Measurements from ENCODE around the gene LY9.

LY9 gene

DNA sequence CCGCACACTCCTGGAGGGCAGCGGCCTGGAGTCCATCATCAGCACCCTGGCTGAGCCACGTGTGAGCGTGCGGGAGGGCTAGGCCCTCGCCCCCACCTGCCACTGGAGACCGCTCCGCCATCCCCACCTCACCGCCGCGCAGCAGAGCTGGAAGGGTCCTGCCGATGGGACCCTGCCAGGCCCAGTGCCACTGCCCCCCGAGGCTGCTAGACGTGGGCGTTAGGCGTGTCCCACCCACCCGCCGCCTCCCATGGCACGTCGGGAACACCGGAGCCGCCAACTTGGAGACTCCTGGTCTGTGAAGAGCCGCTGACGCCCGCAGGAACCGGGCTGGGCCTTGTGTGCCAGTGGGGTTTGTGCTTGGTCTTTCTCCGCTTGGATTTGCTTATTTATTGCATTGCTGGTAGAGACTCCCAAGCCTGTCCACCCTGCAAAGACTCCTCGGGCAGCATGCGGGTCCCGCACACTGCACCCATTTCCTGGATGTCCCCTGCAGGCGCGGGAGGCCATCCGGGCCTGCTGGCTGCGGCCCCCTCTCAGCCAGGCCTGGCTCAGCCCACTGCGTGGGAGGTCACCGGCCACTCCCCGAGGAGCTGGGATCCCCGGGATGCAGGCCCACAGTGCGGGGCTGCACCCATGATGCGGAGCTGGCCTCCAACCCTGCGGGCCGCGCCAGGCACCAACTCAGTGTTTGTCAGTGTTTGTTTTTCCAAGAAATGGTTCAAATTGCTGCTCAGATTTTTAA, 6.0 kb downstream of the LY9 start:
- DNase-seq (ENCODE audit: low read depth in 2 of 2) = no peak

DNA sequence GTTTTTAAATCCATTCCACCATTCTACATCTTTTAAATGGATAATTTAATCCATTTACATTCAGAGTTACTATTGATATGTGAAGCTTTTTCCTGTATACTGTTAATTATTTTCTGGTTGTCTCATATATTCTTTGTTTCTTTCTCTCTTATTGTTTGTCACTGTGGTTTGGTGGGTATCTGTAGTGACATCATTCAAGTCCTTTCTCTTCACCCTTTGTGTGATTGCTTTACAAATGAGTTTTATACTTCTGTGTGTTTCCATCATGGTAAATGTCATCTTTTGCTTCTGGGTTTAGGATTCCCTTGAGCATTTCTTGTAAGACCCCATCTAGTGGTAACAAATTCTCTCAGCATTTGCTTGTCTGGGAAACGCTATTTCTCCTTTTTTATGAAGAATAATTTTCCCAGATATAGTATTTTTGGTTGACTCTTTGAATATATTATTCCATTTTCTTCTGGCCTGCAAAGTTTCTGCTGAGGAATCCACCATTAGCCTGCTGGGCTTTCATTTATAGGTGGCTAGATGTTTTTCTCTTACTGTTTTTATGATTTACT, 10.2 kb downstream of the LY9 start:
- no peak for DNase-seq (ENCODE audit: low read depth in 2 of 2)

DNA sequence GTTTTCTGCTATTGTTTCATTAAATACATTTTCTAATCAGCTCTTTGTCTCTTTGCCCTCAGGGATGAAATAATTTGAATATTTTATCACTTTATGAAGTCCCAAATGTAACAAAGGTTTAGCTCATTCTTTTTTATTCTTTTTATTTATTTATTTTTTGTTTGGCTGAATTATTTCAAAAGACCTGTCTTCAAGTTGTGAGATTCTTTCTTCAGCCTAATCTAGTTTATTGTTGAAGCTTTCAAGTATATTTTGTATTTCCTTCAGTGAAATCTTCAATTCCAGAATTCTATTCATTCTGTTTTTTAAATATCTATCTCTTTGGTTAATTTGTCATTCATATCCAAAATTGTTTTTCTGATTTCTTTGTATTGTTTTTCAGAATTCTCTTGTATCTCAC, 10.8 kb downstream of the LY9 start:
- DNase-seq (ENCODE audit: low read depth in 2 of 2) = no peak

DNA sequence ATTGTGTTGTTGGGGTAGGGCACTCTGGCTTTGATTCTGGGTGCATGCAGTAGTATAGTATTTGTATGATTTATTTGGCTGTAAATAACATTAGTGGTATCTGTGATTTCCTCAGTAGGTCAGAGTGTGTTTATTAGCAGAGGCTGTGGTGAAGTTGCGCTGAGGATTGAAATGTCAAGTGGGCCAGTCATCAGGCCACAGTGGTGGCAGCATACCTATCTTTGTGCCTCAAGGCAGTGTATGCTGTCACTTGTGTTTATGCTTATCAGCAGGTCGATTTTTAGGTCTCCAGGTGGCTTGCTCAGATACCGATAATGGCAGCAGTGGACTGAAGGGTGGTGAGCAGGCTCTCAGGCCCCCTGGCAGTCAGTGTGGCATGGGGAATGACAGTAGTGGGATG, 11.3 kb downstream of the LY9 start:
- DNase-seq (ENCODE audit: low read depth in 2 of 2) = no peak

DNA sequence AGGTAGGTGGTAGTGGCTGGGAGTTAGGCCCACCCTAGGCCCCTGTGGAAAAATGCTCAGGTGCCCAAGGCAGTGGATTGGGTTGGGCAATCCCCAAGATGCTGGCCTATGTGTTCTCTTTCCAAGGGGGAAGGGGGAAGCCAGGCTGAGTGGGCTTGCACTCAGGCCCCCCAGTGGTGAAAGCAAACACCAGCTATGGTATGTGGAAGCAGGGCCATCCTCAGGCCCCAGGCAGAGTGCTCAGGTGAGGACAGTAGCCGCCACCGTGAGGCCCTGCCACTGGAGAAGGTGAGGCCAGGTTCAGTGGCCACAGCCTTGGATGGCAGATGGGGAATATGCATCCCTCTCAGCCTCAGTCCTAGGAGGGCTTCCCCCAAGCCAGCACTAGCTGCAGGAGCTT, 11.8 kb downstream of the LY9 start:
- DNase-seq (ENCODE audit: low read depth in 2 of 2) = no peak

DNA sequence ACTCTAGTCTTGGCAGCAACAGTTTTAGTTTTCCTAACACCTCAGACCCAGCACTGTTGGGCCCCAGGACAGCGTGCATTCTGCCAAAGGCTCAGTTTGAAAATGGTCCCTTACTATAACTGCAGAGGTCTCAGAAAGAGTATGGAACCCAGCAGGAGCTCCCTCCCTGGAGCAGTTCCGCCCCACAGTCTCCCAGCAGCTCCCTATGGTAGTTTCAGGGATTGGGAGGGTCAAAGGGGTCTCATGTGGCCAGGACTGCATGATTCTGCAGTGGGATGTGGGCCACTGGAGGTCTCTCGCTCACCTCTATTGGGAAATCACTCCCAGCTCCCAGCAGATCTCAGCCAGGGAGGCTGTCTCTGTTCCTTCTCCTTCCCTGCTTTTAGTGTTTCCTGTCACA, 12.3 kb downstream of the LY9 start:
- DNase-seq (ENCODE audit: low read depth in 2 of 2) = no peak

DNA sequence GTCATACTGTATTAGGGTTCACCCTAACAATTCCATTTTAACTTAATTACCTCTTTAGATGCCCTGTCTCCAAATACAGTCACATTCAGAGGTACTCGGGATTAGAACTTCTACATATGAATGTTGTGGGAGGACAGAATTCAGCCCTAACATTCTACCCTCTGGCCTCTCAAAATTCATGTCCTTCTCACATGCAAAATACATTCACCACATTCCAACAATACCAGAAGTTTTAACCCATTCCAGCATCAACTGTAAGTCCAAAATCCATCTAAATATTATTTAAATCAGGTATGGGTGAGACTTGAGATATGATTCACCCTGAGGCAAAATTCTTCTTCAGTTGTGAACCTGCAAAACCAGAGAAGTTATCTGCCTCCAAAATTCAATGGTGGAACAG, 14.5 kb downstream of the LY9 start:
- DNase-seq (ENCODE audit: low read depth in 2 of 2) = no peak

DNA sequence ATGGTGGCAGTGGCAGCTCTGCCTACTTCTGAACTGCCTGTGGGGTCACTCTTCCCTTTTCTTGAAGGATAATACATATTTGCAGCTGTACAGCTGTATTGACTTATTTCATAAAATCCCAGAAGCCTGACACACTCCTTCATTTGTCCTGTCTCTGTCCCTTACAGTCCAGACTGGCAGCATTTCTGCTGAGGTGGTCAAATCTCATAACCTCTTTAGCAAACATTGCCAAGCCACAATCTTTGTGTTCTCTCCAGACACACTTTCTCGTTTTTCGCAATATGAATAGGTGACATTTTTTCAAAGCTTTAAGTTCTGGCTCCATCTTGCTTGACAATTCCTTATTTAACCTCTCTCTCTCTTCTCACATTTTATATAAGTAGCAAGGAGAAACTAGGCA, 15.2 kb downstream of the LY9 start:
- DNase-seq (ENCODE audit: low read depth in 2 of 2) = no peak

DNA sequence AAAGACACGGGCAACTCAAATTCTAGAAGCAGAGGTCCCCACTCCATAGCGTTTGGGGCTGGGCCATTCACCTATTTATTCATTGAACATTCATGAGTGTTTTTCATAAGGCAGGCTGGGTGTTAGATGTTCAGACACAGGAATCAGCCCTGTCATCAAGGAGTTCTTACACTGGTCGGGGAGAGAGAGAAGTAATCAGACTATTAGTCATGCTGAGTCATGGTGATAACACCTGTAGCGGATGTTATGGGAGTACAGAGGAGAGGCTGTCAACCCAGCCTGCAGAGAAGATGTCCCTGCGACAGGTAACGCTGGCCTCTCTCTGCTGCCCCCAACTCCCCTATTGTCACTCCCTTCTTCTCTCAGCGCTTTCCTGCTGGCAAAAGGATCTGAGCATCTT, 17.2 kb downstream of the LY9 start:
- DNase-seq (ENCODE audit: low read depth in 2 of 2) = no peak

DNA sequence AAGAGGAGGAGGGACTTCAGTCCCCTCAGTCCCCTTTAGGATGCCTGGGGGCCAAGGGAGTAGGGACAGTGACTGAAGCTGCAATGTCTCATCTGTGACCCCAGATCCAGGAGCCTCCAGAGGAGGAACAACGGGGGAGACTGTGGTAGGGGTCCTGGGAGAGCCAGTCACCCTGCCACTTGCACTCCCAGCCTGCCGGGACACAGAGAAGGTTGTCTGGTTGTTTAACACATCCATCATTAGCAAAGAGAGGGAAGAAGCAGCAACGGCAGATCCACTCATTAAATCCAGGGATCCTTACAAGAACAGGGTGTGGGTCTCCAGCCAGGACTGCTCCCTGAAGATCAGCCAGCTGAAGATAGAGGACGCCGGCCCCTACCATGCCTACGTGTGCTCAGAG, 18.3 kb downstream of the LY9 start:
- DNase-seq (ENCODE audit: low read depth in 2 of 2) = no peak

DNA sequence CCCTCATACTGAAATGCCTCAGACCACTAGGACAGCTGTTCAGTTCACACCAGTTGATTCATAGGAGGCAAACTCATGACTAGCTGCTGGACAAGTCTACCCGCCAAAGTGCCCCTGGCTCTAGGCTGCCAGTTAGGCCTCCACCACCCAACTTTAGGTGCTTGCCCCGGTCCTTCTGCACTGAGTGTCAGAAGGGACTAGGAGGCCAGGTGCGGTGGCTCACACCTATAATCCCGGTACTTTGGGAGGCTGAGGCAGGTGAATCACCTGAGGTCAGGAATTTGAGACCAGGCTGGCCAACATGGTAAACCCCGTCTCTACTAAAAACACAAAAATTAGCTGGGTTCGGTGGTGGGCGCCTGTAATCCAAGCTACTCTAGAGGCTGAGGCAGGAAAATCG, 18.9 kb downstream of the LY9 start:
- no peak for DNase-seq (ENCODE audit: low read depth in 2 of 2)

DNA sequence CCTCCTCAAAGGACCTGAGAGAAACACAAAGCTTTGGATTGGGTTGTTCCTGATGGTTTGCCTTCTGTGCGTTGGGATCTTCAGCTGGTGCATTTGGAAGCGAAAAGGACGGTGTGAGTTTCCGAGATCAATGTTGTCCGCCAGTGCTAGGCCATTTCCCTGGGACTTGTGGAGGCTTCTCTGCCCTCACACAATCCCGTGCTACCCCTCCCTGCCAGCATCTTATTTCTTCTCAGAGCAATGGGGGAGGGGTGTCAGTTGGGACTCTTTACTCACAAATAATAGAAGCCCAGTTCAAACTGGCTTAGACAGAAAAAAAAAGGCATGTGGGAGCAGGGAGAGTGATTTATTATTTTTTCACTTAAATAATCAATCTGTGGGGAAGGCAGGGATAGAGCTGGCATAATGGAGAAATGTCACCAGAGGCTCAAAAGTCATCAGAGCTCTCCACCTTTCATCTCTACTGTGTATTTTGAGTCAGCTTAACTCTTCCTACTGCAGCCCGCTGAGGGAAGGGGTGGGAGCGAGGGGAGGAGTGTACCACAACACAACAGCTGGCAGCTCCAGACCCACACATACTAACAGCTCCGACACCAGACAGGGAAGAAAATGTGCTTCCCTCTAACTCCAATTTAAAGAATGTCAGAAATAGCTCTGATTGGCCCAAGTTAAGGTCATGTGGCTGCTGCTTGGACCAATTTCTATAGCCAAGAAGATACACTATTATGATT, 22.4 kb downstream of the LY9 start:
- DNase-seq (ENCODE audit: low read depth in 2 of 2) = no peak

DNA sequence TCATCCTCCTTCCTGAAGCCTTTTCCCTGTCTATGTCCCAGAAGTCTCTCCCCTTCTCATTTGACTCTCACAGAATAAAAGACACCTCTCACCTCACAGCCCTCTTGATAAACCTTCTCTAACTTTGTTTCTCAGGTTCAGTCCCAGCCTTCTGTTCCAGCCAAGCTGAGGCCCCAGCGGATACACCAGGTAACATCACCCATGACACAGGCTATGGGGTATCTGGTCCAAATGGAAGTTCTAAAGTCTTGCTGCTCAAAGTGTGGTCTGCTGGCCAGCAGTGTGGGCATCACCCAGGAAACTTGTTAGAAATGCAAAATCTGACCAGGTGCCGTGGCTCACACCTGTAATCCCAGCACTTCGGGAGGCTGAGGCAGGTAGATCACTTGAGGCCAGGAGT, 23.2 kb downstream of the LY9 start:
- DNase-seq (ENCODE audit: low read depth in 2 of 2) = no peak

DNA sequence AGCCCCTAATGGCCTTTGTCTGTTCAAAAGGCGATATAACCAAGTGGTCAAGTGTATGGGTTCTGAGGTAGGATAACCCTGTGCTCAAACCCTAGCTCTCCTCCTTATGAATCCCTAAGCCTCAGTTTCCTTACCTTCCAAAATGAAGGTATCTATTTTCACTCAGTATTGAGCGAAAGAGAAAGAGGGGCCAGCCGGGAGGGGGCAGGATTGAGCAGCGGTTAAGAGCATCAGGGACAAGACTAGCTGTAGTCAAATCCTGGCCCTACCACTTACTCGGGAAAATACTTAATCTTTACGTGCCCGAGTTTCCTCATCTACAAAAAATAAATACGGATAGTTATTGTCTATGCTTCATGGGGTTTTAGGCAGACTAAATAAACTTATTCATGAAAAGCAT, 25.7 kb downstream of the LY9 start:
- DNase-seq (ENCODE audit: low read depth in 2 of 2) = no peak

DNA sequence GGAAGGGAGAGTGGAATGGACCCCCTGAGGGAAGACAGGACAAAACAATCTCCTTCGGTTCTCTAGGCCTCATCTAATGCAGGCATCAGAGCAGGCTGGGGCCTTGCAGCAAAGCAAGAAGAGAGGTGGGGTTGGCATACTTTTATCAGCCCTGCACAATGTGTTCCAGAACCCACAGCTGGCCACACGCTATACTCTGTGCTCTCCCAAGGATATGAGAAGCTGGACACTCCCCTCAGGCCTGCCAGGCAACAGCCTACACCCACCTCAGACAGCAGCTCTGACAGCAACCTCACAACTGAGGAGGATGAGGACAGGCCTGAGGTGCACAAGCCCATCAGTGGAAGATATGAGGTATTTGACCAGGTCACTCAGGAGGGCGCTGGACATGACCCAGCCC, 27.3 kb downstream of the LY9 start:
- DNase-seq (ENCODE audit: low read depth in 2 of 2) = no peak

DNA sequence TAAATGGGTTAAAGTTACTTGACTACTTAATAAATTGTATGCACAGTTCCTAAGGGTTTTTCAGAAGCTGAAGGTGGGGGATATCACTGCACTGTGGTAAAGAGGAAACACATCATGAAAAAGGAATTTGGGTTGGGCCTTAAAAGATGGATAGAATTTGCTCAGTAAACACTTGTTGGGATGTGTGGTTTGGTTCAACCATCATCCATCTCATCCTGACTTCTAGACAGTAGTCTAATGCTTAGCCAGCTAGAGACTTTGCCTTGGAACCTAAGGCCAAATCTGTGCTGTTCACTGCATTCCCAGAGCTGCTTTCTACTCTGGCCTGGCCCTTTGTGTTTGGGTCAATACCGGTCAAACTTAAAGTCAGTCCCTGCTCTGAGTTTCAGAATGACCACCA, 30.6 kb downstream of the LY9 start:
- no peak for DNase-seq (ENCODE audit: low read depth in 2 of 2)

DNA sequence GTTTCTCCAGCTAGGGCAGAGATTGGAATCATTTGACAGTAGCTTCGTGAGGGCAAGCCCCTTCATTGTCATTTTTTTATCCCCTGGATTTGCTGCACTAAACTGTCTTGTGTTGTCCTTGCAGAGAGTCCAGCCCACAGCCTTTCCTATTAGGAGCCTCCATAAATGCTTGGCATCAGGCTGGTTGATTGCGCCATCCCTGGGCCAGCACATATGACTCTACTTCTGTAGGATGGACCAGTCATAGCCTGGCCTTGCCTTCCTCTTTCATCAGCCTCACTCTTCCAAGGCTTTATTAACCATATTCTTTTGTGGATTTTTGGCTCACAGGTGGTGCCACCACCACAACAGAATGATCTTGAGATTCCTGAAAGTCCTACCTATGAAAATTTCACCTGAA, 31.4 kb downstream of the LY9 start:
- DNase-seq (ENCODE audit: low read depth in 2 of 2) = no peak

DNA sequence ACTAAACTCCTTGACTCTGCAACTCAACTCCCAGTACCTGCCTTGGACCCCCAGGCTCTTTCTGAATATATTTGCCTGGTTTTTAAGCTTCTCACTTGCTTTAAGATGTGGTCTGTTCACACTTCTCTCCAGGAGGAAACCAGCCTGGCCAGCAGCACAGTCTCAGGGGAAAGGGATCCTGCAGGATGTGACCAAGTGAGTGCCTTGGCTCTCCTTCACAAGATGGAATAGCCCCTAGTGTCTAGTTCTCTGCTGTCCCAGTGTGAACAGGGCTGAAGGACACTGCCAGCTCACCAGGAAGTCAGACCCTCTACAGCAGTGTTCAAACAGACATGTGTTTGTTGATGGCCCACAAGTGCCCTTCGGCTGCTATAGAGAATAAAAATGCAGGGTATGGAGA, 33.8 kb downstream of the LY9 start:
- DNase-seq (ENCODE audit: low read depth in 2 of 2) = no peak

DNA sequence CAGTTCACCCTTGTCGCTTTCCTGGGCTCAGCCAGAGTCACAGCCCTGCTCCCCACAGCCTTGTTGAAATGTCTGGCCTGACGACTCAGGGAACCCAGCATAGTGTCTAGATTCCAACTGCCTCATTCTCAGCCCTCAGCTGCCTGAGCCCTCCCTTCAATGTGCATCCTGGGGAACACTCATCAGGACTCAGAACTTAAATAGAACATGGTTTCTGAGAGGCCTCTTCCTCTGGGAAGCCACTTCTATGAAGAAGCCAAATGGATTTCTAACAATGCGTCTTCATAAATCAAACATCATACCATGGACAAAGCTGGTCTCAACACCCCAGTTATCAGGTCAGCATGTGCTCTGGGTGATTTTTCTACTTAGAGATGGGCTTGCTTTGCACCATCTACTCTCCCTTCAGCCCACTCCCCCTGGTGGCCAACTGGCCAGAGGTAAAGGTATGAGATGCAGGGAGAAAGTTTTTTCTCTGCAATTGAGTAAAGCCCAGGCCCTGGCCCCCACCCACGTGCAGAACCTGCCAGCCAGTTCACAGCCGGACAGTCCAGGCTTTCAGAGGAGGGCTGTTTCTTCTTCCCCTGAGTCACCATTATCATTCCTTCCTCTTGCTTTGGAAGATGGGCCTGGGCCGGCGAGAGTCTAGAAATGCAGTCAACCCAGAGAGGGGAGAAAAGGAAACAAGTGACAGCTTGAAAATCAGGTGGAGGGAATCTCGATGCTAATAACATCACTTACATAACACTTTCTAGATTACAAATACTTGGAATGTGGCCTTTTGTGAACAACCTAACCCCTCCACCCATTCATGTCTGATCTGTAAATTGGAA, 34.6 kb downstream of the LY9 start:
- peak; percentile 54 to 68 for DNase-seq (ENCODE audit: low read depth in 2 of 2)

DNA sequence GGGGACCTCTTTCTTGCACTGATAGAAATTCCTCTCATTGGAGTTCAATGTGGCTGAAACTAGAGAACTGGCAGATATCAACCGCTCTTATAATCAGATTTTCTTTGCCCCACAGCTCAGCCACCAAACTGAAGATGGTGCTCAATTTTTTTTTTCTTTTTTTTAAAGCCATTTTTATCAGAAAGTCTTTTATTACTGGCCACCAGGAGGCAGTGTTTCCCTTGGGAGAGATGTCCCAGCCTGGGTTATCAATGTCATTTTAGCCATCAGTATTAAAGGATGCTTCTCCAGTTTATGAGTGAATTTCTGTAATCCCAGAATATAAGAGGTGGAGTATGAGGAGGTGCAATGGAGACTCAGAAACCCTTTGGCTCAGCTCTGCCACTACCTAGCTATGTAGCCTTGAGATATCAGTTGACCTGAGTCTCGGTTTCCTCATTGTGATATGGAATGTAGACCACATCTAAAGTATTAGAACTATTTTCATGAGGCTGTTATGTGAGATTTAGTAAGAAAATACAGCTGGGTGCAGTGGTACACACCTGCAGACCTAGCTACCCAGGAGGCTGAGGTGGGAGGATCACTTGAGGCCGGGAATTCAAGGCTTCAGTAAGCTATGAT, 39.1 kb downstream of the LY9 start:
- peak in 1 of 2 donors; percentile 18 for DNase-seq (ENCODE audit: low read depth in 2 of 2)

DNA sequence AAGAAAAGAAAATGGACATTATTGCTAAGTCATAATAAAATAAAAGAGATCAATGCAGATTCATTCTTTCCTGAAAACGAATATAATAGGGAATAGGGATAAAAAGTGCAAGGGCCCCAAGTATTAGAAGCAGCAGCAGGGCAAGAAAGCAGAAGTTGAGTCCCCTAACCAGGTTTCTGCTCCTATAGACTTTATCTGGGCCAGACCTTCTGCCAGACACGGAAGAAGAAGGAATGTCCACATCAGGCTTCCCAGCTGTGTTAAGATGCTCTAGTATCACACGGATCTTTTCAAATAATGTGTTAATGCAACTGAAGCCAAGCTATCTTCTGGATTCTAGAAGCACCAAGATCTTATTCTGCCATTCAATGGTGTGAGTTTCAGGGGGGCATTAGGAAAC, 39.8 kb downstream of the LY9 start:
- no peak for DNase-seq (ENCODE audit: low read depth in 2 of 2)

DNA sequence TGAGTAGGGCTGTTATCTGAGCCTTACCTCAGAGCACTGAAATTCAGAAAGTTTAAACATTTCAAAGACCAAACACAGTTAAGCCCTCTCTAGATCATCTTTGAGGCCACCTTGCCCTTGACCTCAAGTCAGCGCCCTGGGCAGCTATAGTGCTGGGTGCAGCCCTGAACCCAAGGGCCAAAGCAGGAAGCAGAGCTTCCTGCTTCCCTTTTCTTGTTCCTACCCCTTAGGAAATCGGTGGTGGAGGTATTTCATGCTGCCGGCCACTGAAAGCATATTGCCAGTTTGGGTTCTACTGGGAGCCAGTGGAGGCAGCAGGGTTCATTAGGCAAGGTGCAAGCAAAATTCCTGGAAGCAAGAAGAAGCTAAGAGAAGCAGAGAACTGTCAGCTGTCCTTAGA, 40.6 kb downstream of the LY9 start:
- no peak for DNase-seq (ENCODE audit: low read depth in 2 of 2)
